ENCODE data around the gene PCNX2.

PCNX2 gene

DNA sequence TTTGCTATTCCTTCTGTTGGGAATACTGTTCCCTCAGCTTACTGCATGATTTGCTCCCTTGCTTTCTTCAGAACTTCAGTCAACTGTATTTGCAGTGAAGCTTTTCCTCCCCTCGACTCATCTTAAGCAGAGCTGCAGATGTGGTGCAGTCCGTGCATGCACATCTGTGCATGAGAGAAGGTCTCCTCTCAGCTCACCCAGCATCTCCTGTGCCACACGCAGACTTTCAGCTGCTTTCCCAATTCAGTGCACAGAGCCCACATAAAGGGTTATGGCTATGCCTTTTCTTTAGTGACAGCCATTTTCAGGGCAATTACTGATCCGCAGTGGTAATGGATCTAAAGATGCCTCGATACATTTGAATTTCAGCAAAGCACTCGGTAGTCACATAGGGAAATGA lies 358.6 kb downstream of the PCNX2 start:
- no peak overlapping the region for H3K4me3 Mint-ChIP-seq
- peaks cover 21% of the 10 kb centered on the region for H3K27me3 Mint-ChIP-seq
- no peaks in the 10 kb centered on the region for H3K36me3 Mint-ChIP-seq
- ATAC-seq = no peak
- no peaks in the 10 kb centered on the region for H3K4me1 Mint-ChIP-seq
- peaks cover 4% of the 10 kb centered on the region for H3K9me3 Mint-ChIP-seq
- H3K27ac Mint-ChIP-seq = no peak overlapping the region
